Measurements from ENCODE around the gene XRCC4. TPM values are rescaled to one million over a fixed set of nuclear protein-coding genes. Genes with fewer than 3 reads are reported as not detected.

Gene XRCC4
- total RNA-seq, 2 donors from 2014 or later, result 10.6 to 17.3 TPM

GRCh38 chr5:83115816-83116215, 38.5 kb downstream of the XRCC4 start:
- Histone ChIP-seq H3K4me3 (ENCODE audit: low read length) (no peak overlapping the region), H3K36me3 (ENCODE audit: control insufficient read depth, insufficient read depth, low read length) (no peaks in the 10 kb centered on the region), H3K9ac (ENCODE audit: extremely low read depth, low read length, poor library complexity, severe bottlenecking) (no peak overlapping the region), H3K9me3 (ENCODE audit: control insufficient read depth, low read length) (peaks cover 20% of the 10 kb centered on the region), H3K27ac (ENCODE audit: low read depth, low read length) (no peak overlapping the region), H3K27me3 (ENCODE audit: control insufficient read depth, insufficient read depth, low read length, poor library complexity, severe bottlenecking) (no peaks in the 10 kb centered on the region), H3K4me1 (ENCODE audit: control insufficient read depth, insufficient read depth, low read length) (no peaks in the 10 kb centered on the region)
- peaks cover 46% of the 10 kb centered on the region for H3K36me3 Mint-ChIP-seq (ENCODE audit: low read depth)
- WGBS, 2 experiments (ENCODE audit: insufficient coverage in 1 of 2, insufficient read length in 1 of 2), result 80 to 95% methylated on average over 1 of the region's 1 CpG
- H3K27me3 Mint-ChIP-seq (ENCODE audit: insufficient read depth), result no peaks in the 10 kb centered on the region
- no peaks in the 10 kb centered on the region for H3K4me1 Mint-ChIP-seq
- no peak for DNase-seq
- TF ChIP-seq CTCF (conservative IDR thresholded peaks at IDR 0.05), result no peak
- peaks cover 36% of the 10 kb centered on the region for H3K9me3 Mint-ChIP-seq
- no peak overlapping the region for H3K27ac Mint-ChIP-seq
- H3K4me3 Mint-ChIP-seq, result no peak overlapping the region

- Mint-ChIP-seq H3K4me3 (no peak overlapping the region), H3K36me3 (ENCODE audit: low read depth) (peaks cover 30% of the 10 kb centered on the region), H3K4me1 (no peaks in the 10 kb centered on the region), H3K27ac (no peak overlapping the region), H3K9me3 (peaks cover 22% of the 10 kb centered on the region), H3K27me3 (ENCODE audit: insufficient read depth) (no peaks in the 10 kb centered on the region)
- no peak overlapping the region for H3K4me3 ChIP-seq (ENCODE audit: low read length)
- H3K27ac ChIP-seq (ENCODE audit: low read depth, low read length), result no peak overlapping the region
- TF ChIP-seq CTCF (conservative IDR thresholded peaks at IDR 0.05), result no peak
- DNase-seq, result no peak
- no peaks in the 10 kb centered on the region for H3K36me3 ChIP-seq (ENCODE audit: control insufficient read depth, insufficient read depth, low read length)
- 93 to 100% methylated on average over 1 of the region's 1 CpG for WGBS, 2 experiments (ENCODE audit: insufficient coverage in 1 of 2, insufficient read length in 1 of 2)
- no peaks in the 10 kb centered on the region for H3K4me1 ChIP-seq (ENCODE audit: control insufficient read depth, insufficient read depth, low read length)
- no peaks in the 10 kb centered on the region for H3K27me3 ChIP-seq (ENCODE audit: control insufficient read depth, insufficient read depth, low read length, poor library complexity, severe bottlenecking)
- H3K9me3 ChIP-seq (ENCODE audit: control insufficient read depth, low read length), result peaks cover 7% of the 10 kb centered on the region
- no peak overlapping the region for H3K9ac ChIP-seq (ENCODE audit: extremely low read depth, low read length, poor library complexity, severe bottlenecking)
These were observed 41.1 kb downstream of the XRCC4 start for GRCh38 chr5:83118471-83118870.

- Mint-ChIP-seq H3K9me3 (peaks cover 17% of the 10 kb centered on the region), H3K27me3 (ENCODE audit: insufficient read depth) (no peaks in the 10 kb centered on the region), H3K4me3 (no peak overlapping the region), H3K27ac (no peak overlapping the region), H3K4me1 (no peaks in the 10 kb centered on the region), H3K36me3 (ENCODE audit: low read depth) (peaks cover 26% of the 10 kb centered on the region)
- peaks cover 7% of the 10 kb centered on the region for H3K9me3 ChIP-seq (ENCODE audit: control insufficient read depth, low read length)
- no peaks in the 10 kb centered on the region for H3K27me3 ChIP-seq (ENCODE audit: control insufficient read depth, insufficient read depth, low read length, poor library complexity, severe bottlenecking)
- WGBS, 2 experiments (ENCODE audit: insufficient coverage in 1 of 2, insufficient read length in 1 of 2), result 83% methylated on average over 1 of the region's 1 CpG; no CpG with 5 or more reads in 1 of the 2 experiments
- no peak overlapping the region for H3K27ac ChIP-seq (ENCODE audit: low read depth, low read length)
- no peak for DNase-seq
- no peak overlapping the region for H3K9ac ChIP-seq (ENCODE audit: extremely low read depth, low read length, poor library complexity, severe bottlenecking)
- no peak for TF ChIP-seq CTCF (conservative IDR thresholded peaks at IDR 0.05)
- no peak overlapping the region for H3K4me3 ChIP-seq (ENCODE audit: low read length)
- H3K4me1 ChIP-seq (ENCODE audit: control insufficient read depth, insufficient read depth, low read length), result no peaks in the 10 kb centered on the region
- H3K36me3 ChIP-seq (ENCODE audit: control insufficient read depth, insufficient read depth, low read length), result no peaks in the 10 kb centered on the region
These were observed 41.6 kb downstream of the XRCC4 start for GRCh38 chr5:83118976-83119375.

All from endodermal cell (in vitro differentiated cells).